DND-41 (cell line): ENCODE results near the gene MPZ.

Source experiments
- ATAC-seq: fragments of 200-7000 bp; cut with Tn5 transposase; 3 replicates; pipeline ENCODE4 v1.9.1; 2021; ENCODE audit warnings: low read depth; ENCODE audit not compliant: insufficient read depth
- DNase-seq: peaks from one replicate; pipeline ENCODE4 v3.0.0-alpha.2; 2020
- H2AFZ ChIP-seq: 2 replicates; pipeline ENCODE4 v1.6.0; 2012; ENCODE audit warnings: low read depth, low read length
- H3K27ac ChIP-seq: 2 replicates; pipeline ENCODE4 v1.5.1; 2012; ENCODE audit warnings: low read length, inconsistent platforms
- H3K27me3 ChIP-seq: fragments of 200-600 bp; sonication (generic); 2 replicates; pipeline ENCODE4 v1.6.0; 2012; ENCODE audit warnings: low read length, mild to moderate bottlenecking, inconsistent platforms; ENCODE audit not compliant: insufficient read depth, poor library complexity
- H3K36me3 ChIP-seq: 2 replicates; pipeline ENCODE4 v1.5.1; 2012; ENCODE audit warnings: low read length, inconsistent platforms; ENCODE audit not compliant: insufficient read depth
- H3K4me1 ChIP-seq: 2 replicates; pipeline ENCODE4 v1.5.1; 2012; ENCODE audit warnings: mild to moderate bottlenecking, low read length; ENCODE audit not compliant: insufficient read depth
- H3K4me2 ChIP-seq: 2 replicates; pipeline ENCODE4 v1.6.0; 2012; ENCODE audit warnings: mild to moderate bottlenecking, moderate library complexity, low read length, inconsistent platforms; ENCODE audit not compliant: insufficient read depth
- H3K4me3 ChIP-seq, 2 experiments: fragments of 200-600 bp in 1 of 2; shearing (Covaris generic) in 1 of 2; 2 replicates each; pipeline ENCODE4 v1.5.1; 2012 to 2016; ENCODE audit warnings: inconsistent platforms in 2 of 2, low read length in 2 of 2, mild to moderate bottlenecking in 2 of 2, low read depth in 1 of 2, moderate library complexity in 1 of 2
- H3K79me2 ChIP-seq: 2 replicates; pipeline ENCODE4 v1.6.0; 2012; ENCODE audit warnings: low read length, inconsistent platforms; ENCODE audit not compliant: insufficient read depth
- H3K9ac ChIP-seq: 2 replicates; pipeline ENCODE4 v1.6.0; 2012; ENCODE audit warnings: low read depth, mild to moderate bottlenecking, inconsistent platforms, low read length, moderate library complexity
- H3K9me3 ChIP-seq: 2 replicates; pipeline ENCODE4 v1.5.1; 2012; ENCODE audit warnings: low read length, moderate library complexity, mild to moderate bottlenecking, inconsistent platforms; ENCODE audit not compliant: insufficient read depth, severe bottlenecking
- H4K20me1 ChIP-seq: 2 replicates; pipeline ENCODE4 v1.6.0; 2012; ENCODE audit warnings: low read length; ENCODE audit not compliant: insufficient read depth
- CTCF ChIP-seq: IDR thresholded peaks from 2 replicates; pipeline ENCODE4 v1.5.1; 2012; ENCODE audit warnings: borderline replicate concordance, low read length, moderate library complexity, mild to moderate bottlenecking; ENCODE audit not compliant: poor library complexity, severe bottlenecking; ENCODE audit errors: extremely low read depth
- EZH2 ChIP-seq: IDR thresholded peaks from 3 replicates; pipeline ENCODE4 v1.6.1; 2012; ENCODE audit warnings: borderline replicate concordance, low read depth, mild to moderate bottlenecking, moderate library complexity, low read length, inconsistent platforms; ENCODE audit not compliant: severe bottlenecking

The MPZ gene

DNA sequence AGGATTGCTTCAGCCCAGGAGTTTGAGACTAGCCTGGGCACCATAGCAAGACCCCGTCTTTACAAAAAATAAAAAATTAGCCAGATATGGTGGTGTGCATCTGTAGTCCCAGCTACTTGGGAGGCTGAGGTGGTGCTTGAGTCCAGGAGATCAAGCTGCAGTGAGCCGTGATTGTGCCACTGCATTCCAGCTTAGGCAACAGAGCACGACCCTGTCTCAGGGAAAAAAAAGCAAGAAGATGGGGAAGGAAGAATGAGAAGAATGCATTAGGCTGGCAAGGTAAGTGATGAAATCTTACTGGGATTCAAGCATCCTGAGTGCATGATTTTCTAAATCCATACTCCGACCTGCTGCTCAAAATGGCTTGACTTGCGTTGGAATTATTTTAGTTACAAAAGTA lies 44.5 kb downstream of the MPZ start:
- H3K9me3 ChIP-seq = no peaks in the 10 kb centered on the region
- H2AFZ ChIP-seq = no peak overlapping the region
- no peaks in the 10 kb centered on the region for H3K36me3 ChIP-seq
- no peak for ATAC-seq
- DNase-seq = no peak
- H3K4me3 ChIP-seq = no peak overlapping the region
- H3K27ac ChIP-seq = no peak overlapping the region
- TF ChIP-seq EZH2 = no peak
- TF ChIP-seq CTCF = no peak
- H3K4me2 ChIP-seq = no peak overlapping the region
- H3K9ac ChIP-seq = no peak overlapping the region
- no peaks in the 10 kb centered on the region for H3K4me1 ChIP-seq
- H3K27me3 ChIP-seq = peaks cover 15% of the 10 kb centered on the region
- H4K20me1 ChIP-seq = no peaks in the 10 kb centered on the region
- H3K79me2 ChIP-seq = no peaks in the 10 kb centered on the region

DNA sequence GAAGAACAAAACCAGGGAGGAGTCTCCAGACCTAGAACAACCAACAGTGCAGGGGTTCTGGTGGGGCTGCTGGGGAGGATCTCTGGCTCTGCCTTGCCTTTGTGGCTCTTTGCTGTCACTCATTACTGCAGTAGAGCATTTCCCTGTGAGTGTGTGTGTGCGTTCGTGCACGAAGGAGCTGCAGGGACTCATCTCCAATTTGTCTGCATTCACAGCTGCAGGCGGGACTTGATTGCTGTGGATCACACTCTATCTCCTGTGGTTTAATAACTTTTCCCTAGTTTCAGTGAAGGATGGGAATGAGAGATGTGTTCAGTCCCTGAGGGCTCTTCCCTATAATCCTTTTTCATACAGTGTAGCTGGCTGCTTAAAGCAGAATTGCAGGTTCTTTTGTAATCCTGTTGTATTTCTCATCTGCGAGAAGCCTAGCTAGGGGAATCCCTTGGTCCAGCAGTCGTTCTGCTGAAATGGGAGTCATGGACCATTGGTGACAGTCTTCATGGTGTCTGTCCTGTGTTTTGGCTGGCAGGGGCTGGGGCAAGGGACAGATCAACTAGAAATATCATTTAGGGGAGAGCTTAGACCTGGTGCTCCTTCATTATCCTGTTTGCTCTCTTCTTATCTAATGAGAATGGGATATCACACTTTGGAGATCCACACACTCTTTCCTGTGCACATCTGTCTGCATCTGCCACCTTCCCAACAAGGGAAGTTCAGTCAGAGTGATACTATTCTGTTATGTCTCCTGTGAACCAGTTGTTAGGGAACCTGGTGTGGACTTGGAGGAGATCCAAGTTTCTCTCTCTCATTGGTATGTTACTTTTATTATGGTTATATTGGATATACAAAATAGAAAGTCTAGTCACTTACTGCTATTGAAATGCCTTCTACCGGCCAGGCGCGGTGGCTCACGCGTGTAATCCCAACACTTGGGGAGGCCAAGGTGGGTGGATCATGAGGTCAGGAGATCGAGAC lies 48.2 kb downstream of the MPZ start:
- no peak overlapping the region for H3K27ac ChIP-seq
- DNase-seq (no peak), ATAC-seq (no peak)
- no peak overlapping the region for H3K9ac ChIP-seq
- no peak for TF ChIP-seq EZH2
- no peak for TF ChIP-seq CTCF
- peaks cover 8% of the 10 kb centered on the region for H3K9me3 ChIP-seq
- no peak overlapping the region for H3K4me3 ChIP-seq
- no peaks in the 10 kb centered on the region for H3K79me2 ChIP-seq
- no peaks in the 10 kb centered on the region for H3K4me1 ChIP-seq
- no peaks in the 10 kb centered on the region for H4K20me1 ChIP-seq
- peaks cover 20% of the 10 kb centered on the region for H3K27me3 ChIP-seq
- H3K4me2 ChIP-seq = no peak overlapping the region
- H3K36me3 ChIP-seq = no peaks in the 10 kb centered on the region
- H2AFZ ChIP-seq = no peak overlapping the region

DNA sequence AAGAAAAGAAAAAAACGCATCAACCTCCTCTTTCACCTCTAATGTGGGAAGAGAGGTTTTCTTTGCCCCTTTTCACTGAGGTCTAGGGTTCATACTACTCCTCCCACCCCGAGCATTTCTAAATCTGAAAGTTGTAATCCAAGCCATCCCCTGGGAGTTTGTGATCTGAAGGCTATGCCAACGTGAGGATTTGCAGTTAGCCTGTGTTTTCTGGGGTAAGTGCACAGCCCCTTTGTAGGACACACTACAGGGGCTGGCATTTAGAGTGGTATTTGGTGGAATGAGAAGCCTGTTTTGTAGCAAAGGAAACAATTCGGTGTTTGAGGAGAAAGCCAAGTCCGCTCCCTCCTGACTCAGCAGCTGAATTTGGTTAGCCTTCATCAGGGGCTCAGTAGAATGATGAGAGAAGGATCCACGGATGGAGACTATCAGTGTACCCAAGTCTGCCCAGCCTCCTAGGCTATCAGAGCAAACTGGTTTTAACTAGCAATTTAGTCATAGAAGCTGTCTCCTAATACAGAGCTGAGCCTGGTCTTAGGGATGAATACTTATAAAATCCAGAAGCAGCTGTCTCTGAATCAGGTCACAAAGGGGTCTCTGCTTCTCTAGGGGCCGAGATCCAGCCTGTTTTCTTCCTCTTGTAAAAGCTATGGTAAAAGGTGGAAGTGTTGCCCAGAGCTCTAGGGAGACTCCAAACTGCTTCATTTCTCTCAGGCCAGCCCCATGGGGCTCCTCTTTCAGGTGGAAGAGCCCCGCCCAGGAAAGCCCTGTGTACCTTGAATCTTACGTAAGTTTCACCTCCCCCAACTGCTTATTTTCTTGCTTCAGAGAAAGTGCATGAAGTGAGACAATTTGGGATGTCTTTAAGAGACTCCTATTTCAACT lies 49.1 kb downstream of the MPZ start:
- H3K79me2 ChIP-seq = no peaks in the 10 kb centered on the region

More for the DNA sequence above, 49.1 kb downstream of the MPZ start:
- Histone ChIP-seq H3K4me1 (no peaks in the 10 kb centered on the region), H3K27ac (no peak overlapping the region), H3K9ac (no peak overlapping the region), H3K4me2 (no peak overlapping the region), H3K4me3 (no peak overlapping the region), H4K20me1 (no peaks in the 10 kb centered on the region), H3K9me3 (peaks cover 8% of the 10 kb centered on the region), H3K27me3 (peaks cover 18% of the 10 kb centered on the region), H2AFZ (no peak overlapping the region), H3K36me3 (no peaks in the 10 kb centered on the region)
- DNase-seq = no peak
- no peak for ATAC-seq
- TF ChIP-seq EZH2 (no peak), CTCF (no peak)
